Left colon (tissue), 2 donors: ENCODE results near the gene MLF1. TPM values are rescaled to one million over a fixed set of nuclear protein-coding genes. Genes with fewer than 3 reads are reported as not detected.

Experiments used
- total RNA-seq, 2 donors: library from RNA; stranded (reverse); fragmentation: NEBNext Ultra II Directional; extraction: Animal tissue kit (Norgen Biotek cat#: 25700); gene quantifications; one replicate each; pipeline ENCODE4 v1.2.1, GENCODE V29; 2021
- donor health status: DM: no; HTN: no; CAD: no.
- donor health status: DM: yes; HTN: yes; CAD: no.

The MLF1 gene
- total RNA-seq, 2 donors from 2014 or later: 3.9 to 6.0 TPM

Other genes with a start within 250 kb of the MLF1 start
- gene GFM1, start 73.3 kb downstream of the MLF1 start, total RNA-seq: 10 to 100 TPM; 42.4 to 58.6 TPM
- gene LXN, start 101.5 kb downstream of the MLF1 start, total RNA-seq: 10 to 100 TPM; 49.4 to 63.8 TPM
- gene RARRES1, start 161.3 kb downstream of the MLF1 start, total RNA-seq: 10 to 100 TPM; 63.5 to 81.0 TPM
- 10 to 100 TPM; 60.8 to 62.0 TPM for gene MFSD1, start 230.9 kb downstream of the MLF1 start, total RNA-seq